HG03354 (cell line): ENCODE data around the gene UPK3A.
A peak's percentile ranks its signal among the peaks of the same experiment; 100 is the strongest.

Source experiments
- ATAC-seq: cut with Tn5 transposase; IDR thresholded peaks from one replicate; pipeline ENCODE4 v1.9.1; 2021; ENCODE audit warnings: mild to moderate bottlenecking; ENCODE audit not compliant: unreplicated experiment, poor library complexity, severe bottlenecking

The UPK3A gene

DNA sequence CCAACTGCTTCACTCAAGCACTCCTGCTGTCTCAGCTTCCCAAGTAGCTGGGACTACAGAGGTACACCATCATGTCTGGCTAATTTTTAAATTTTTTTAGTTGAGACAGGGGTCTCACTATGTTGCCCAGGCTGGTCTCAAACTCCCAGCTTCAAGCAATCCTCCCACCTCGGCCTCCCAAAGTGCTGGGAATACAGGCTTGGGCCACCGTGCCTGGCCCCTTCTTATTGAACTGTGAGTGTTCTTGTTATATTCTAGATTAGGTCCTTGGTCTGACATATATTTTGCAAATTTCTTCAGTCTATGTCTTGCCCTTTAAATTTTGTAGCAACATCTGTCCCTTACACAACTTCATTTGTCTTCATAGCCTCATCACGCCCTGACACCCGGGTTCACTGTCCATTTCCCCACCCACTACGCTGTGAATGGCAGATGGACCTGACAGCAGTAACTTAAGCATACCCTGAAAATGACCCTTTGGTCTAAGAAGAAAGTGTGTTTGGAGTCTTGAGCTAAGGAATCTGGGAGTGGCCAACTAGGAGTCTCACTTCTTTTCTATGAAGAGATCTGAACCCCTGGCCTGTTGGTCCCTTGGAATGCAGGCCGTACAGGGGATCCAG is 20.8 kb downstream of the UPK3A start:
- no peak for ATAC-seq

DNA sequence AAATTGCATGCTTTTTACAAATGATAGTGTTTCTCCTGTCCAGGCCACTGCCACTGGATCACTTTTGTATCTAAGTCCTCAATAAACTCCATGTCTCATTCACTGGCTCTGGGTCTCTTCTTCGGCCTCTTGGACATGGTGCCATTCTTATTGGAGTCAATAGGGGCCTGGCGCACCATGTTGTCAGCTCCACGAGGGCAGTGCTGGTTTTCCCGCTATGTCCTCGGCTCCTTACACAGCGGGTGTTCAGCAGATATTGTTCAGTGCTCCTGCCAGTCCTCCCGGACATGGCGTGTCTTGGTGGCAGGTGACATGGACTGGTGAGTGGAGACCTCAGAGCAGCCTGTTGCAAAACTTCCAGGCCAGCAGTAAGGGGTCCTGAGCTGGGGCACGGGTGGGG is 21.4 kb downstream of the UPK3A start:
- ATAC-seq = no peak

- ATAC-seq = no peak
Measured at GRCh38 chr22:45308391-45308956, 23.7 kb downstream of the UPK3A start.

DNA sequence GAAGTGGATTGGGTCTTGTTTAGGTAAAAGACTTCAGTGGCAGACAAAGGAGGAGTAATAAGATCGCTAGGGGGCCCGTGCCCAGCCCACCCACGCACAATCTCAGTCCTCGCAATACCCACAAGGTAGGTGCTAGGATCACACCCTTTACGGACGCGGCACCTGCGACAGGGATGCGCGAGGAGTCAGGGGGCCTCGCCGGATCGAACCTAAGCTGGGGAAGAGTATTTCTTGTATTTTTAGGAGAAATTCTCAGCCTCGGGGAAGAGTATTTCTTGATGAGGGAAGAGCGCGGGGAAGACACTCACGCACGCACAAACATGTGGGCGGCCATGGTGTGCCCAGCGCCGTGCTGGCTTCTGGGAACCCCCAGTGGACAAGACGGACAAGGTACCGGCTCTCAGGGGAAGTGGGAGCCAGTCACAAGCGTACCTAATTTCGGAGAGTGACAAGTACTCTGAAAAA is 24.2 kb downstream of the UPK3A start:
- no peak for ATAC-seq

DNA sequence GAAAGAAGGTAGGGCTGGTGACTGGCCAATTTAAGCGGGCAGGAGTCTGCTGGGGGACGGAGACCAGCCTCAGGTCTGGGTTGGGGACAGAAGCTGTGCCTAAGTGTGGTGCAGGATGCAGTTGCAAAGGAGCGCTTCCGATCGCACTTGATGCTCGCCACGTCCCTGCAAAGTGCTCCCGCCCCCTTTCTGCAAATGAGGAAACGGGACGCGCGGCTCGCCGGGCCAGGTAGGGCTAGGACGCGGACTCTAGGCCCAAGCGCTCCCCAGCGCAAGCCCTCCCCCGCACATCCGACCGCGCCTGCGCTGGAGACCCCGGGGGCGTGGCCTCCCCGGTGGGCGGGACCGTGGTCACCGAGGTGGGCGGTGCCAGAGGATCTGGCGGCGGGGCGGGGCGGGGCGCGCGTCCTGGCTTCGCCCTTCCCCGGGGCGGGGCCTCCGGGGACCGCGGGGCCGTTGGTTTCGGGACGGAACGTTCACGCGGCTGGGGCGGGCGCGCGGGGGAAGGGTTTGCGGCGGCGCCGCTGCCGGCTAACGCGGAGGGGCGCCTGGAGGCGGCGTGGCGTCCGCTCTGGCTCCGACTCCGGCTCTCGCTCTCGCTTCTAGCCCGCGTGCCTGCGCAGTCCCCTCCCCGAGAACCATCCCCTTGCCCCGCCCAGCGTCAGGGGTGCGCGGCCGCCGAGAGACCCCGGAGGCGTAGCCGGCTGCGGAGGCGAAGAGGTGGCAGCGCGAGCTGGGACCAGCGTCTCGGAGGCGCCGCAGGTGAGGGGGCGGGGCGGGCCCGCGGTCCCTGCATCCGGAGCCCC is 24.9 kb downstream of the UPK3A start, which contains the start of gene FAM118A:
Gene FAM118A (plus strand): TSS at position 513 of the 806 bp plus-strand sequence. CDS start 12,446 bp downstream, outside the sequence.
- ATAC-seq = peak; percentile 79

DNA sequence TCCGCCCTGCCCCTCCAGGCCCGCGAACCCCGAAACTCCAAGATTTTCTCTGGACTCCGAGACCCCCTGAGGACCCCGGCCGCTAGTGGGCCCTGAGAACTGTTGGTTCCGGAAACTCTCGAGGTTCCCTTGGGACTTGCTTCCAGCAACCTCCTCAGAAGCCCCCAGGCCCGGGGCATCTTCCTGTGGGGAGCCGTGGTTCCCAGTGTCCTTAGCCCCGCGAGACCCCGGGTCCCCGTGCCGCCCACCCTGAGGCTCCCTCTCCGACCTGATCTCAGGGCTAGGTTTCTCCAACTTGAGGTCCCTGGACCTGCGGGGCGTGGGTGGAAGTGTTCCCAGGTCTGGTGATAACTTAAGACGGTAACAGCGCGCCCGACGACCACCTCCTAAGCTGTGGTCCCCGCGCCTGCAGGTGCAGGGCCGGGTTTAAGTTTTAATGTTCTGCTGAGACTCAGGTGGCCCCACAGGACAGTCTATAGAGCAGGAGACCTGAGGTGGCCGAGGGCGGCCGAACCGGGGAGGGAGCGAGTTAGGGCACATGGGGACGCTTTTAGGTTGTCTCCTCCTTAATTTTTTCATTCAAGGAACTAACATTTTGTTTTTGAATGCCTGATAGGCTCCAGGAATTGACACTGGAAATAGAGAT is 25.7 kb downstream of the UPK3A start:
- no peak for ATAC-seq

GRCh38 chr22:45310977-45311531 is 26.3 kb downstream of the UPK3A start:
- ATAC-seq = no peak

DNA sequence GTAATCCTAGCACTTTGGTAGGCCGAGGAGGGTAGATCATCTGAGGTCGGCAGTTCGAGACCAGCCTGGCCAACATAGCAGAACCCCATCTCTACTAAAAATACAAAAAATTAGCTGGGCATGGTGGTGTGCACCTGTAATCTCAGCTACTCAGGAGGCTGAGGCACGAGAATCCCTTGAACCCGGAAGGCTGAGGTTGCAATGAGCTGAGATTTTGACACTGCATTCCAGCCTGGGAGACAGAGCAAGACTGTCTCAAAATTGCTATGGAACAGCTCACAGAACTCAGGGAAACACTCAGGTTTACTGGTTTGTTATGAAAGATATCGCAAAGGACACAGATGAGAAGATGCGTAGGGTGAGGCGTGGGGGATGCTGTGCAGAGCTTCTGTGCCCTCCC is 27.7 kb downstream of the UPK3A start:
- no peak for ATAC-seq

DNA sequence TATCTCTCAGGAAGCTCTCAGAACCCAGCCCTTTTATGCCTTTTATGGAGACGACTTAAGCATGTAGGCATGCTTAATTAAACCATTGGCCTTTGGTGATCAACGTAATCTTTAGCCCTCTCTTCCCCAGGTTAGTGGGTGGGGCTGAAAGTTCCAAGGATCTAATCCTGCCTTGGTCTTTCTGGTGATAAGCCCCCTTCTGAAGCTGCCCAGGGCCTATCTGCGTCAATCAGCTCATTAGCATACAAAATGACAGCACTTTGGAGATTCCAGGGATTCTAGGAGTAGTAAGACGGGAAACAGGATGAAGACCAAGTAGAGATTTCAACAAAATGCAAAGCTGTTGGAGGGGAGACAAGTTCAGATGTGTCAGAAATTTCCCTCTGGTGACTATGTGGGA is 28.1 kb downstream of the UPK3A start:
- ATAC-seq = no peak

GRCh38 chr22:45314054-45314721 is 29.4 kb downstream of the UPK3A start:
- no peak for ATAC-seq

DNA sequence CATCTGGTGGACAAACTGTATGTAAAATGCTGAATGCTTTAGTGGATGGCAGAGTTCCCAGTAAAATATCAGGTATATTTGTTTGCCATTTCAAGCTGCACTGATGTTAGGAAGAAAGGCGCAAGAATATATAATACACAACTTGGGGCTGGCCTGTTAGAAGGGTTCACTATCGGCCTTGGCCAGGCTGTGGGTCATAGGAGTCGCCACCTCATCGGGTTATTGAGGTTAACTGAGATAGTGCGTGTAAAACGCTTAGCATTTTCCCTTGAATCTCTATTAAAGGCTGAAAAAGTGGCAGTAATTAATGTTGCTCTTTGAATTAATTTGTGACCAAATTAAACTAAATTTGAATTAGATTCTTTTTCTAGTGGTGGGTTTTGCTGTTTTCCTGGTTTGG is 30.0 kb downstream of the UPK3A start:
- ATAC-seq = no peak

GRCh38 chr22:45316796-45317526 is 32.2 kb downstream of the UPK3A start:
- no peak for ATAC-seq

GRCh38 chr22:45317551-45318167 is 32.9 kb downstream of the UPK3A start:
- no peak for ATAC-seq

GRCh38 chr22:45318168-45318557 is 33.4 kb downstream of the UPK3A start:
- ATAC-seq = peak; percentile 75

- ATAC-seq = peak; percentile 34
Measured at GRCh38 chr22:45318558-45319323, 34.0 kb downstream of the UPK3A start.

GRCh38 chr22:45319324-45319685 is 34.6 kb downstream of the UPK3A start:
- ATAC-seq = no peak

- ATAC-seq = no peak
Measured at GRCh38 chr22:45320357-45320976, 35.7 kb downstream of the UPK3A start.
